IMR-90 (cell line): ENCODE measurements around the gene OR6K6. TPM values are rescaled to one million over a fixed set of nuclear protein-coding genes. Genes with fewer than 3 reads are reported as not detected.

Experiments used
- ATAC-seq: fragments of 200-7000 bp; cut with Tn5 transposase; 2 replicates; pipeline ENCODE4 v1.9.1; 2020; ENCODE audit warnings: low read depth, mild to moderate bottlenecking, moderate library complexity
- BruUV-seq: library from RNA; stranded (reverse); fragments of 400-500 nt; replicated peaks from 2 replicates; lab custom pipeline; 2021; lab: Mats Ljungman, UMichigan
- CTCF ChIA-PET: fragments of 300-600 bp; formaldehyde crosslinking; extraction: SDS; loops from one replicate; lab custom pipeline; 2021; ENCODE audit warnings: antibody characterized with exemption; lab: Yijun Ruan, JAX
- POLR2A ChIA-PET: fragments of 300-600 bp; sonication (Branson Sonifier 250); formaldehyde crosslinking; loops from one replicate; lab custom pipeline; 2022; ENCODE audit warnings: antibody characterized with exemption; ENCODE audit not compliant: unreplicated experiment; lab: Charles Lee
- DNase-seq: peaks from one replicate; pipeline ENCODE4 v3.0.0; 2013
- H2AFZ ChIP-seq: replicated peaks from 2 replicates; pipeline ENCODE3; 2013; ENCODE audit warnings: low read length, mild to moderate bottlenecking; ENCODE audit not compliant: poor library complexity
- H2AK5ac ChIP-seq: 2 replicates; pipeline ENCODE4 v1.6.1; 2013; ENCODE audit warnings: low read depth, low read length, inconsistent platforms
- H2AK9ac ChIP-seq: replicated peaks from 2 replicates; pipeline ENCODE3; 2013; ENCODE audit warnings: mild to moderate bottlenecking, low read depth, low read length, moderate library complexity; ENCODE audit not compliant: poor library complexity
- H2BK120ac ChIP-seq: 2 replicates; pipeline ENCODE4 v1.6.1; 2013; ENCODE audit warnings: low read depth, low read length, inconsistent platforms
- H2BK15ac ChIP-seq: 3 replicates; pipeline ENCODE4 v1.6.1; 2013; ENCODE audit warnings: low read depth, low read length, inconsistent platforms
- H2BK20ac ChIP-seq: 2 replicates; pipeline ENCODE4 v1.6.1; 2013; ENCODE audit warnings: low read depth, mild to moderate bottlenecking, inconsistent platforms, low read length, moderate library complexity
- H2BK5ac ChIP-seq: 2 replicates; pipeline ENCODE4 v1.6.1; 2013; ENCODE audit warnings: mild to moderate bottlenecking, low read depth, low read length, inconsistent platforms; ENCODE audit not compliant: poor library complexity, severe bottlenecking
- H3K14ac ChIP-seq: replicated peaks from 2 replicates; pipeline ENCODE4 v1.6.1; 2013; ENCODE audit warnings: low read depth, low read length, inconsistent platforms
- H3K18ac ChIP-seq: 2 replicates; pipeline ENCODE4 v1.6.1; 2013; ENCODE audit warnings: low read depth, low read length, control low read depth
- H3K23ac ChIP-seq: 2 replicates; pipeline ENCODE4 v1.6.1; 2013; ENCODE audit warnings: low read depth, low read length, inconsistent platforms
- H3K27ac ChIP-seq: 2 replicates; pipeline ENCODE4 v1.5.1; 2013; ENCODE audit warnings: mild to moderate bottlenecking, control low read depth, low read length; ENCODE audit not compliant: insufficient read depth
- H3K27me3 ChIP-seq: 2 replicates; pipeline ENCODE4 v1.6.1; 2013; ENCODE audit warnings: low read length; ENCODE audit not compliant: control insufficient read depth, insufficient read depth
- H3K36me3 ChIP-seq: 2 replicates; pipeline ENCODE4 v1.6.1; 2013; ENCODE audit warnings: low read length, mixed read lengths; ENCODE audit not compliant: control insufficient read depth, insufficient read depth
- H3K4ac ChIP-seq: 2 replicates; pipeline ENCODE4 v1.6.1; 2013; ENCODE audit warnings: low read depth, low read length, inconsistent platforms
- H3K4me1 ChIP-seq: 2 replicates; pipeline ENCODE4 v1.6.1; 2013; ENCODE audit warnings: low read length, mixed read lengths; ENCODE audit not compliant: control insufficient read depth, insufficient read depth
- H3K4me2 ChIP-seq: 2 replicates; pipeline ENCODE4 v1.6.1; 2013; ENCODE audit warnings: low read depth, mild to moderate bottlenecking, control low read depth, low read length, moderate library complexity
- H3K4me3 ChIP-seq: 2 replicates; pipeline ENCODE4 v1.5.1; 2013; ENCODE audit warnings: low read depth, mild to moderate bottlenecking, control low read depth, low read length, moderate library complexity; ENCODE audit not compliant: insufficient read depth
- H3K56ac ChIP-seq: 2 replicates; pipeline ENCODE4 v1.6.1; 2013; ENCODE audit warnings: low read length, inconsistent platforms; ENCODE audit not compliant: insufficient read depth; ENCODE audit errors: extremely low read depth
- H3K79me1 ChIP-seq, 2 experiments: 2 replicates each; pipeline ENCODE4 v1.6.1; 2013; ENCODE audit warnings: low read length in 2 of 2, inconsistent platforms in 1 of 2, low read depth in 1 of 2
- H3K9ac ChIP-seq: 2 replicates; pipeline ENCODE4 v1.6.1; 2013; ENCODE audit warnings: low read depth, low read length, control low read depth
- H3K9me1 ChIP-seq: 2 replicates; pipeline ENCODE4 v1.6.1; 2013; ENCODE audit warnings: low read length, inconsistent platforms; ENCODE audit not compliant: insufficient read depth
- H3K9me3 ChIP-seq: 2 replicates; pipeline ENCODE4 v1.6.1; 2013; ENCODE audit warnings: low read length; ENCODE audit not compliant: control insufficient read depth, insufficient read depth
- H4K20me1 ChIP-seq: 2 replicates; pipeline ENCODE4 v1.6.1; 2013; ENCODE audit warnings: low read length, inconsistent platforms; ENCODE audit not compliant: insufficient read depth
- H4K5ac ChIP-seq: 2 replicates; pipeline ENCODE4 v1.6.1; 2013; ENCODE audit warnings: mild to moderate bottlenecking, low read depth, low read length, control low read depth
- H4K8ac ChIP-seq, 2 experiments: 2 replicates each; pipeline ENCODE4 v1.6.1; 2013; ENCODE audit warnings: low read depth in 2 of 2, low read length in 2 of 2, control low read depth in 1 of 2, inconsistent platforms in 1 of 2
- H4K91ac ChIP-seq: 2 replicates; pipeline ENCODE4 v1.6.1; 2013; ENCODE audit warnings: low read depth, low read length, inconsistent platforms; ENCODE audit not compliant: insufficient read depth
- CHD1 ChIP-seq: IDR thresholded peaks from 2 replicates; pipeline ENCODE4 v1.6.1; 2012; ENCODE audit warnings: low read depth, low read length, improper control_type of control experiment
- FOS ChIP-seq: fragments of 150-350 bp; IDR thresholded peaks from 2 replicates; pipeline ENCODE4 v1.6.1; 2016; ENCODE audit warnings: low read depth, low read length
- MAFK ChIP-seq: IDR thresholded peaks from 2 replicates; pipeline ENCODE4 v1.6.1; 2012; ENCODE audit warnings: low read depth, low read length, improper control_type of control experiment
- MAZ ChIP-seq: IDR thresholded peaks from 2 replicates; pipeline ENCODE4 v1.6.1; 2012; ENCODE audit warnings: low read depth, mild to moderate bottlenecking, low read length, improper control_type of control experiment, moderate library complexity, borderline replicate concordance
- RFX5 ChIP-seq: IDR thresholded peaks from 2 replicates; pipeline ENCODE4 v1.8.0; 2012; ENCODE audit warnings: low read depth, mild to moderate bottlenecking, low read length, moderate library complexity
- SMC3 ChIP-seq: fragments of 150-350 bp; IDR thresholded peaks from 2 replicates; pipeline ENCODE4 v1.6.1; 2016; ENCODE audit warnings: low read depth, mild to moderate bottlenecking, antibody characterized with exemption, low read length, moderate library complexity
- WGBS, 2 experiments: methylation state at CpG; one replicate each; pipeline versions ENCODE4 v1.1.5 to v1.1.7; 2013; ENCODE audit warnings: missing lambda C conversion rate in 2 of 2; ENCODE audit not compliant: insufficient read length in 1 of 2; ENCODE audit errors: extremely low coverage in 2 of 2; 5-methylcytosine and 5-hydroxymethylcytosine counted together
- dilution Hi-C: fragments of 300-500 bp; cut with HindIII; formaldehyde crosslinking; loops from one replicate; pipeline ENCODE4 v1.14.3; 2018; ENCODE audit warnings: low sequenced_read_pairs; ENCODE audit not compliant: unreplicated experiment
- in situ Hi-C: fragments of 300-500 bp; cut with MboI; formaldehyde crosslinking; loops from 3 replicates; pipeline ENCODE4 v1.14.3; 2019; ENCODE audit warnings: low sequenced_read_pairs, inconsistent platforms, mixed read lengths
- intact Hi-C: fragments of 100-400 bp; cut with micrococcal nuclease; formaldehyde crosslinking; loops from 2 replicates; pipeline ENCODE4 v1.10.0; 2022
- polyA plus RNA-seq, 3 experiments: library from polyadenylated mRNA; depleted of rRNA; stranded (reverse); fragments of >200 nt; gene quantifications; 2 replicates each; pipeline ENCODE4 v1.2.3, GENCODE V29; 2012; ENCODE audit warnings: low replicate concordance in 1 of 3
- total RNA-seq: library from RNA; depleted of rRNA; stranded (reverse); fragments of >200 nt; gene quantifications from 2 replicates; pipeline ENCODE4 v1.2.3, GENCODE V29; 2012

Gene OR6K6
- total and polyA plus RNA-seq, 2 of the 4 experiments (the other 2 are of a cell fraction): not detected

- no peak overlapping the region for H3K18ac ChIP-seq
- no TSS peak for BruUV-seq
- H2BK120ac ChIP-seq: no peak overlapping the region
- H3K9me1 ChIP-seq: no peaks in the 10 kb centered on the region
- no peak overlapping the region for H4K8ac ChIP-seq
- H3K79me1 ChIP-seq: no peaks in the 10 kb centered on the region
- intact Hi-C loops: no loop called here
- POLR2A ChIA-PET: no interaction called here
- H3K4ac ChIP-seq: no peak overlapping the region
- no peak overlapping the region for H2AK9ac ChIP-seq
- TF ChIP-seq MAFK (no peak), RFX5 (no peak), MAZ (no peak), CHD1 (no peak), SMC3 (no peak), FOS (no peak)
- no peaks in the 10 kb centered on the region for H3K36me3 ChIP-seq
- DNase-seq (no peak), ATAC-seq (no peak)
- H4K20me1 ChIP-seq: no peaks in the 10 kb centered on the region
- no peak overlapping the region for H3K4me2 ChIP-seq
- no peak overlapping the region for H3K14ac ChIP-seq
- CTCF ChIA-PET: no interaction called here
- no peaks in the 10 kb centered on the region for H3K4me1 ChIP-seq
- no peak overlapping the region for H4K5ac ChIP-seq
- no peak overlapping the region for H2AFZ ChIP-seq
- no peaks in the 10 kb centered on the region for H3K27me3 ChIP-seq
- H3K4me3 ChIP-seq: no peak overlapping the region
- H3K23ac ChIP-seq: no peak overlapping the region
- H2BK15ac ChIP-seq: no peak overlapping the region
- no peaks in the 10 kb centered on the region for H3K9me3 ChIP-seq
- H2AK5ac ChIP-seq: no peak overlapping the region
- H4K91ac ChIP-seq: no peak overlapping the region
- dilution Hi-C loops: no loop called here
- no peak overlapping the region for H3K9ac ChIP-seq
- no peak overlapping the region for H3K27ac ChIP-seq
- in situ Hi-C loops: no loop called here
- WGBS, 2 experiments: no CpG with 5 or more reads among the region's 1 CpG
- H2BK5ac ChIP-seq: no peak overlapping the region
- no peak overlapping the region for H2BK20ac ChIP-seq
- H3K56ac ChIP-seq: no peak overlapping the region
Observed at GRCh38 chr1:158714754-158715153, 39.8 kb upstream of the OR6K6 start.
